ENCODE measurements around the gene SOX14. TPM values are rescaled to one million over a fixed set of nuclear protein-coding genes. Genes with fewer than 3 reads are reported as not detected.

The SOX14 gene
- total RNA-seq, 4 donors from 2014 or later, result 0.14 TPM; not detected in 3

DNA sequence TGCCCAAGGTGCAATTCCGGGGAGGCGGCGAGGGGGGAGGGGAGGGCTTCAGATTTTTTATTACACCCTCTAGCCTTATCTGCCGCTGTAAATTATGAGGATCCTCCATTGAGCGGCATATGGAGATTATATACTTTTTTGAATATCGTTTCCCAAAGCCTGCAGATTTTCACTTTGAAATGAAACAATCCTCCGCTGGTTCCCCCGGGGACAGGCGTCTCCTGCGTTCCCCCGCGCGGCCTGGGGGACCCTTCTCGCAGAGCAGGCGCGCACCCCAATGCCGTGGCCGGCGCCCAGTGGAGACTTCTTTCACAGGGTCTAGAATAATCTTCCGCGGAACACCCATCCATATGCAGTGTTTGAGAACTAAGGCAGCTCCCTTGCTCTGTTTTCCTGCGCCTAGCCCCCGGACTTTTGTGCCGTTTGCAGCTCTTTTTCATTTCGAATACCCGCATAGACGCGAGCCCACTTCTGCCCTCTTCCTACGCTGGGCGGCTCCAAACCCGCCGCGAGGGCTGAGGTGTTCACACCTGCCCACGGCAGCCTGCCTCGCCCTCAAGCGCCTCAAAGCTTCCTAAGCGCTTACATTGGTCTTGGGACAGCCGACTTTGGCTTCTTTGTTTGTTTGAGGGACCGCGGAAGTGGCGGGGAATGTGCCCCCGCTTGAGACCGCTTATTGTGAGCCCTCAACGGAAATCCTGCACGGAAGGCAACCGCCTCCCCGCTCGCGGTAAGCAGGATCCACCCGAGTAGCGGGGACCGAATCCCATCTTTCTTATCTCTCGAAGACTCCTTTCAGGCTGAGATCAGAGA is 7.5 kb downstream of the SOX14 start:
- Histone ChIP-seq H3K36me3 (no peaks in the 10 kb centered on the region), H3K27me3 (peaks cover 0 to 78% of the 10 kb centered on the region in 2 donors), H3K4me3 (no peak overlapping the region), H3K4me1 (peaks cover 0 to 23% of the 10 kb centered on the region in 2 donors), H3K27ac (no peak overlapping the region), H3K9me3 (no peaks in the 10 kb centered on the region)
- intact Hi-C loops (cut with DNase I; ENCODE audit: low total_unique reads), result no loop called here
- no peak for DNase-seq
- TF ChIP-seq, protein P1, sequence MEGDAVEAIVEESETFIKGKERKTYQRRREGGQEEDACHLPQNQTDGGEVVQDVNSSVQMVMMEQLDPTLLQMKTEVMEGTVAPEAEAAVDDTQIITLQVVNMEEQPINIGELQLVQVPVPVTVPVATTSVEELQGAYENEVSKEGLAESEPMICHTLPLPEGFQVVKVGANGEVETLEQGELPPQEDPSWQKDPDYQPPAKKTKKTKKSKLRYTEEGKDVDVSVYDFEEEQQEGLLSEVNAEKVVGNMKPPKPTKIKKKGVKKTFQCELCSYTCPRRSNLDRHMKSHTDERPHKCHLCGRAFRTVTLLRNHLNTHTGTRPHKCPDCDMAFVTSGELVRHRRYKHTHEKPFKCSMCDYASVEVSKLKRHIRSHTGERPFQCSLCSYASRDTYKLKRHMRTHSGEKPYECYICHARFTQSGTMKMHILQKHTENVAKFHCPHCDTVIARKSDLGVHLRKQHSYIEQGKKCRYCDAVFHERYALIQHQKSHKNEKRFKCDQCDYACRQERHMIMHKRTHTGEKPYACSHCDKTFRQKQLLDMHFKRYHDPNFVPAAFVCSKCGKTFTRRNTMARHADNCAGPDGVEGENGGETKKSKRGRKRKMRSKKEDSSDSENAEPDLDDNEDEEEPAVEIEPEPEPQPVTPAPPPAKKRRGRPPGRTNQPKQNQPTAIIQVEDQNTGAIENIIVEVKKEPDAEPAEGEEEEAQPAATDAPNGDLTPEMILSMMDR (IDR thresholded peaks at IDR 0.05), result no peak
- no peak for TF ChIP-seq POLR2A (IDR thresholded peaks at IDR 0.05)

DNA sequence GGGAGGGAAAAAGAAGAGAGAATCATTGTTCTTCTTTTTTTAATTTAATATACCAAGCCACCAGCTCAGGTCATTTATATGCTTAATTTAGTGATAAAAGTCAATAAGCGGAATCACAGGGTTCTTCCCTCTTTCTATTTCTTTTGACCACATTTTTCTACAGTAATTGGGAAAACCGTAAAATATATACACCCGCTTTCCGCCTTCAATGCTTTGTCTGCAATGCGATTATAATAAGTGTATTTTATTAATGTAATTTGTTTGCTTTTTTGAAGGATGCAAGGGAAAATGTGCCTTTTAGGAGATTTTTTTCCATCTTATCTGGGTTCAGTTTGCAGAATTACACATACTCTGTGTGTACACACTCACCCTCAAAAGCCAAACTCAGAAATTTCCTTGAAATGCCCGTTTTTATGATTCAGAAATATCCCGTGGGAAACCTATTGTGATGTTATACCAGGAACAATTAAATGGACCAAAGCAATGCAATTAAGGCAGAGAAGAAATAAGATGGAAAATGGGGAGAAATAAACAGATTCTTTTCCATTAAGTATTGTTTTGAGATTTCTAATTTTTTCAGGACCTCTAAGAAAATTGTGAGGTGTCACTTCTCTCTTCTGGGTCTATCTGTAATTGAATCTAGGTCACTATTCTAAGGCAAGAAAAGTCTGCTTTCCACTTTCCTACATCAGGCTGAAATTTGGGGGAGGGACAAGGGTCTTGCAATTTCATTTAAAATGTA is 8.3 kb downstream of the SOX14 start:
- peaks cover 0 to 23% of the 10 kb centered on the region in 2 donors for H3K4me1 ChIP-seq
- TF ChIP-seq POLR2A (IDR thresholded peaks at IDR 0.05), result no peak
- TF ChIP-seq, protein P1 (IDR thresholded peaks at IDR 0.05), result no peak
- H3K36me3 ChIP-seq, result no peaks in the 10 kb centered on the region
- intact Hi-C loops (cut with DNase I; ENCODE audit: low total_unique reads), result no loop called here
- H3K27me3 ChIP-seq, result peaks cover 0 to 71% of the 10 kb centered on the region in 2 donors
- no peaks in the 10 kb centered on the region for H3K9me3 ChIP-seq
- H3K27ac ChIP-seq, result no peak overlapping the region
- H3K4me3 ChIP-seq, result no peak overlapping the region
- no peak for DNase-seq

DNA sequence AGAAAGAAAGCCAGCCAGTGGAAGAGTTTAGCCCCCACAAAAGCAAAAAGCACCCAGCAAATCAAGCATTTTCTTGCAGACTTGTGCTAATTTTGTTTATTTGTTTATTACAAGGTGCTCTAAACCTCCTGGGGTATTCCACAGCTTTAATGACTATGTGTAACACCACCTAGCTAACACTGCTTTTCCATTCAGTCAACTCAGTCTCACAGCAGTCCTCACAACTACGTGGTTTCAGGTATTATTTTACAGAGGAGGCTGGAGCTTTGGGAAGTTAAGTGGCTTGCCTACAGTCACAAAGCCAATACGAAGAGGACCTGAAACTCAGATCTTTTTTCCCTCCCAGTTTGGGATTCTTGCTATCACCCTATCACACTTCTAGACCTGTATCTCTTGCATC is 14.8 kb downstream of the SOX14 start:
- no peak overlapping the region for H3K4me3 ChIP-seq
- H3K27me3 ChIP-seq, result peaks cover 0 to 7% of the 10 kb centered on the region in 2 donors
- intact Hi-C loops (cut with DNase I; ENCODE audit: low total_unique reads), result no loop called here
- no peaks in the 10 kb centered on the region for H3K9me3 ChIP-seq
- TF ChIP-seq, protein P1 (IDR thresholded peaks at IDR 0.05), result no peak
- no peak for TF ChIP-seq POLR2A (IDR thresholded peaks at IDR 0.05)
- no peaks in the 10 kb centered on the region for H3K4me1 ChIP-seq
- no peak overlapping the region for H3K27ac ChIP-seq
- H3K36me3 ChIP-seq, result no peaks in the 10 kb centered on the region
- DNase-seq, result no peak

DNA sequence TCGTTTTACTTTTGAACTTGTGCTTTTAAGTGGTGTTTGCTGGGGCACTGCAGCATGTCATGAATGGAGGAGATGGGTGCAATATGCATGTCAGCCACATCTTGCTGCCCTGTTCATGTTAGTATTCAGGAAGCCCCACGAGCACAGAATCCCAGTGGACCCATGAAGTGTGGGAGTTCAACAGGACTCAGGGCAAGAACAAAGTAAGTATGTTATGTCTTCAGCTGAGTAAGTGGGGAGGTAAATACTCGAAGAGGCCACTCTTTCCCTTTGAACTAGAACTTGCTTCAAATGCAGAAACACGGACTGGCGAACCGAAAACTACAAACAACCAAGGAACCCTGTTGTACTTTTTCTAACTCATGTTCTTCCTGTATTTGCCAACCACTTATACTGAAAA is 23.4 kb downstream of the SOX14 start:
- intact Hi-C loops (cut with DNase I; ENCODE audit: low total_unique reads), result no loop called here
- TF ChIP-seq, protein P1 (IDR thresholded peaks at IDR 0.05), result no peak
- TF ChIP-seq POLR2A (IDR thresholded peaks at IDR 0.05), result no peak
- no peak overlapping the region for H3K4me3 ChIP-seq
- no peaks in the 10 kb centered on the region for H3K36me3 ChIP-seq
- DNase-seq, result no peak
- no peaks in the 10 kb centered on the region for H3K4me1 ChIP-seq
- no peak overlapping the region for H3K27ac ChIP-seq
- no peaks in the 10 kb centered on the region for H3K27me3 ChIP-seq
- no peaks in the 10 kb centered on the region for H3K9me3 ChIP-seq

DNA sequence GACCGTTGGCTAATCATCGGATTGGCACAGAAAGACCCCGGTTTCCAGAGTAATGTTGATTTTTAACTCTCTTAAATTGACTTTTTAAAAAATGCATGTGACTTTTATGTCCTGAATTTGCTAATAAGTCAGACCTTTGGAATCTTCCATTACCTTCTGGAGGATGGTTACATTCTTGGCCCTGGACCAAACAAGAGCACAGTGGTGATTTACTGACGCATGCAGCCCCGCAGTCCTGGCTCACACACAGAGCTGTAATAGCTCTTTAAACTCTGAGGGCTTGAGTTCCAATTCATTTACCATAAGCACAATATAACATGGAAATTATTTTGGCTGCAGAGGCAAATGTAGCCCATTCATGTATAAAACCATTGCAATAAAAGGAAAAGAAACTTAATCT is 25.1 kb downstream of the SOX14 start:
- Histone ChIP-seq H3K9me3 (no peaks in the 10 kb centered on the region), H3K4me3 (no peak overlapping the region), H3K27ac (no peak overlapping the region)

More for the DNA sequence above, 25.1 kb downstream of the SOX14 start:
- intact Hi-C loops (cut with DNase I; ENCODE audit: low total_unique reads), result no loop called here
- Histone ChIP-seq H3K27me3 (no peaks in the 10 kb centered on the region), H3K4me1 (no peaks in the 10 kb centered on the region), H3K36me3 (no peaks in the 10 kb centered on the region)
- TF ChIP-seq, protein P1 (IDR thresholded peaks at IDR 0.05), result no peak
- TF ChIP-seq POLR2A (IDR thresholded peaks at IDR 0.05), result no peak
- DNase-seq, result no peak
